ENCODE results near the gene SEMA3D. TPM values are rescaled to one million over a fixed set of nuclear protein-coding genes. Genes with fewer than 3 reads are reported as not detected.

Gene SEMA3D
- total RNA-seq, 1 donor from 2014 or later = 26.3 TPM

DNA sequence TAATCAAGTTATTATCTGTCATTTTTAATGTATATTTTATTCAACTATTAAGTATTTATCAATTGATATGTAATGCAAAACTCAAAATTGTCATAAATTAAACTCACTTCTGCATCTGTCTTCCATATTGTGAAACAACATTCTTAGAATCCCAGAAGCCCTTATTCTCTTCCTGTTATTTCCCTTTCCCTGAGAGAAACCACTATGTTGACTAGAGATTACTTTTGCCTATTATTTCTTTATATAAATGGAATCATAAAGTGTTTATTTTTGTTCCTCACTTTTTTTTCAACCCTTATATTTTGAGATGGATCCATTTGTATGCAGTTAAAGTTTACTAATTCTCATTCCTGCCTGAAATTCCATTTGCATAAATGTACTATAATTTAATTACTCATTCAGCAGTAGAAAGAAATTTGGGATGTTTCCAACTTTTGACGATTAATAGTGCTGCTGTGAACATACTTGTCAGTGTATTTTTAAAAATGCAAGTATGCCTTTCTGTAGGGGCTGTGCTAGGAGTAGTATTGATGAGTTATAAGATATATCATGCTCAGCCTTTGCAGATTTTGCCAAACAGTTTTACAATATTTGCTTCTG is 211.2 kb downstream of the SEMA3D start:
- Mint-ChIP-seq H3K36me3 (ENCODE audit: low read depth) (no peaks in the 10 kb centered on the region), H3K27ac (ENCODE audit: unreplicated experiment) (no peak overlapping the region)

GRCh38 chr7:84971360-84971759 is 215.5 kb downstream of the SEMA3D start:
- Mint-ChIP-seq H3K9me3 (peaks cover 2% of the 10 kb centered on the region), H3K36me3 (ENCODE audit: low read depth) (no peaks in the 10 kb centered on the region), H3K27me3 (ENCODE audit: low read depth) (no peaks in the 10 kb centered on the region), H3K4me3 (no peak overlapping the region), H3K4me1 (no peaks in the 10 kb centered on the region), H3K27ac (ENCODE audit: unreplicated experiment) (no peak overlapping the region)
- no peak for TF ChIP-seq CTCF (conservative IDR thresholded peaks at IDR 0.05)
- no peak for DNase-seq (ENCODE audit: low read depth, low spot score)

More for the DNA sequence above, 211.2 kb downstream of the SEMA3D start:
- H3K4me3 Mint-ChIP-seq = no peak overlapping the region
- no peak for DNase-seq (ENCODE audit: low read depth, low spot score)
- no peak for TF ChIP-seq CTCF (conservative IDR thresholded peaks at IDR 0.05)
- H3K27me3 Mint-ChIP-seq (ENCODE audit: low read depth) = no peaks in the 10 kb centered on the region
- H3K9me3 Mint-ChIP-seq = no peaks in the 10 kb centered on the region
- no peaks in the 10 kb centered on the region for H3K4me1 Mint-ChIP-seq

GRCh38 chr7:84970670-84971069 is 216.2 kb downstream of the SEMA3D start:
- H3K9me3 Mint-ChIP-seq = peaks cover 2% of the 10 kb centered on the region
- TF ChIP-seq CTCF (conservative IDR thresholded peaks at IDR 0.05) = no peak
- H3K4me1 Mint-ChIP-seq = no peaks in the 10 kb centered on the region
- H3K27ac Mint-ChIP-seq (ENCODE audit: unreplicated experiment) = no peak overlapping the region
- no peak for DNase-seq (ENCODE audit: low read depth, low spot score)
- no peaks in the 10 kb centered on the region for H3K27me3 Mint-ChIP-seq (ENCODE audit: low read depth)
- H3K36me3 Mint-ChIP-seq (ENCODE audit: low read depth) = no peaks in the 10 kb centered on the region
- H3K4me3 Mint-ChIP-seq = no peak overlapping the region

DNA sequence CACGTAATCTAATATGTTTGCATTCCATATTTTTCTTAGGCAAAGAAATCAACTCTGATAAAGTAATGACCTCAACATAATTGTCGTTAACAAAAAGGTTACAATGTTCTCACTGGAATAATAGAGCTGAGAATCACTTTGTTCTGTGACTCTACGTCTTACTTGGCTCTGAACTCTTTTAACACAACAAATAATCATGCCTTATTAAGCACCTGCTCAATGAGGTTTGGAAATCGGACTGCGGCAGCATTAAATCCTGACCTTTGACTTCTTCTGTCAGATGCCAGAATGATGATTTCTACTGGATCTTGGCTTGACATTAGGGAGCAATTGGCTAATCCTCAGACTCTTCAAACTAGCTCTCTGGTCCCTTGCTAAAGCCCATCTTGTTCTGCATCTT is 233.6 kb downstream of the SEMA3D start:
- no peak for TF ChIP-seq CTCF (conservative IDR thresholded peaks at IDR 0.05)
- no peak overlapping the region for H3K4me3 Mint-ChIP-seq
- peaks cover 5% of the 10 kb centered on the region for H3K4me1 Mint-ChIP-seq
- no peaks in the 10 kb centered on the region for H3K9me3 Mint-ChIP-seq
- no peaks in the 10 kb centered on the region for H3K36me3 Mint-ChIP-seq (ENCODE audit: low read depth)
- DNase-seq (ENCODE audit: low read depth, low spot score) = no peak
- H3K27me3 Mint-ChIP-seq (ENCODE audit: low read depth) = no peaks in the 10 kb centered on the region
- H3K27ac Mint-ChIP-seq (ENCODE audit: unreplicated experiment) = peak overlapping the region; percentile 53

DNA sequence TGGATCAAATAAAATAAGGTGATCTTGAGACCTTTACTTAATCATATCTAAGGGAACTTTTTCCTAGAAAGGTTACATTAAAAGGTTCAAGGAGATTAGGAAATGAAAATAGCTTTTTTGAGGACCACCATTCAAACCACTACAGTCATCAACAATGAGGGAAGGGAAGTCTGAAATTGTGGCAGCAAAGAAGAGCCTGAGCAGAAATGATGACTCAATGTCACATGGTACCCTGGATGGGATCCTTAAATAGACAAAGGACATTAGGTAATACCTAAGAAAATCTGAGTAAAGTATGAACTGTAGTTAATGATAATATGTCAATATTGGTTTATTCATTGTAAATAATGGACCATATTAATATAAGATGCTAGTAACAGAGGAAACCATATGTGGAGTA is 236.0 kb downstream of the SEMA3D start:
- no peak overlapping the region for H3K4me3 Mint-ChIP-seq
- H3K36me3 Mint-ChIP-seq (ENCODE audit: low read depth) = no peaks in the 10 kb centered on the region
- peaks cover 5% of the 10 kb centered on the region for H3K4me1 Mint-ChIP-seq
- H3K27me3 Mint-ChIP-seq (ENCODE audit: low read depth) = no peaks in the 10 kb centered on the region
- DNase-seq (ENCODE audit: low read depth, low spot score) = no peak
- no peak overlapping the region for H3K27ac Mint-ChIP-seq (ENCODE audit: unreplicated experiment)
- no peaks in the 10 kb centered on the region for H3K9me3 Mint-ChIP-seq
- no peak for TF ChIP-seq CTCF (conservative IDR thresholded peaks at IDR 0.05)
